Upper lobe of left lung (tissue), 6 donors: ENCODE measurements around the gene DND1. TPM values are rescaled to one million over a fixed set of nuclear protein-coding genes. Genes with fewer than 3 reads are reported as not detected.
A peak's percentile ranks its signal among the peaks of the same experiment; 100 is the strongest.

Source experiments
- ATAC-seq, 2 donors: fragments of 200-7000 bp; cut with Tn5 transposase; one replicate each; pipeline ENCODE4 v1.9.1; 2022; ENCODE audit warnings: mild to moderate bottlenecking in 2 of 2, moderate library complexity in 2 of 2; ENCODE audit not compliant: low FRiP score in 2 of 2
- DNase-seq, 2 donors: peaks; one replicate each; pipeline ENCODE4 v3.0.0-alpha.2; 2019 to 2020
- H3K27ac ChIP-seq, 4 donors: fragments of 200-600 bp; sonication (generic); one replicate each; pipeline ENCODE4 v1.5.1; 2016 to 2019
- H3K27me3 ChIP-seq, 4 donors: fragments of 200-600 bp; sonication (generic); one replicate each; pipeline ENCODE4 v1.5.1; 2017 to 2019
- H3K36me3 ChIP-seq, 4 donors: fragments of 200-600 bp; sonication (generic); one replicate each; pipeline ENCODE4 v1.5.1; 2016 to 2019
- H3K4me1 ChIP-seq, 4 donors: fragments of 200-600 bp; sonication (generic); one replicate each; pipeline ENCODE4 v1.5.1; 2018 to 2019
- H3K4me3 ChIP-seq, 4 donors: fragments of 200-600 bp; sonication (generic); one replicate each; pipeline ENCODE4 v1.5.1; 2017 to 2019; ENCODE audit warnings: mild to moderate bottlenecking in 2 of 4, moderate library complexity in 1 of 4
- H3K9me3 ChIP-seq, 4 donors: fragments of 200-600 bp; sonication (generic); one replicate each; pipeline ENCODE4 v1.5.1; 2018 to 2019
- EP300 ChIP-seq, 4 donors: sonication (generic); formaldehyde crosslinking; IDR thresholded peaks; one replicate each; pipeline ENCODE4 v1.5.1; 2017; ENCODE audit warnings: antibody characterized with exemption in 4 of 4, control low read depth in 2 of 4
- POLR2A ChIP-seq, 4 donors: fragments of 450-650 bp; IDR thresholded peaks; one replicate each; pipeline ENCODE4 v1.5.1; 2016 to 2017; ENCODE audit warnings: antibody characterized with exemption in 4 of 4, mild to moderate bottlenecking in 2 of 4
- POLR2AphosphoS5 ChIP-seq, 2 donors: sonication (generic); formaldehyde crosslinking; IDR thresholded peaks; one replicate each; pipeline ENCODE4 v1.5.1; 2017; ENCODE audit warnings: antibody characterized with exemption in 2 of 2
- WGBS, 2 donors: methylation state at CpG; one replicate each; pipeline ENCODE4 v1.1.5; 2017 to 2018; 5-methylcytosine and 5-hydroxymethylcytosine counted together
- total RNA-seq, 6 donors: library from RNA; depleted of rRNA in 4 of 6; stranded (reverse); fragments of >200 nt in 4 of 6; gene quantifications; one replicate each; pipeline versions ENCODE4 v1.1.0 to v1.2.1, GENCODE V29; 2016 to 2021
- TF ChIP-seq, protein P1 (sequence below), 6 experiments: fragments of 450-650 bp in 4 of 6; fragments of 200-600 bp in 2 of 6; sonication (generic) in 2 of 6; IDR thresholded peaks; one replicate each; pipeline ENCODE4 v1.5.1; 2016 to 2019; ENCODE audit warnings: antibody characterized with exemption in 6 of 6
- donor health status: DM: no; HTN: no; CAD: no; lungs with moderate emphysema.
- donor health status: DM: no; HTN: yes; CAD: no; lungs with severe emphysema.

Gene DND1
- total RNA-seq, 6 donors from 2014 or later = 0.92 to 3.6 (median 1.6) TPM

DNA sequence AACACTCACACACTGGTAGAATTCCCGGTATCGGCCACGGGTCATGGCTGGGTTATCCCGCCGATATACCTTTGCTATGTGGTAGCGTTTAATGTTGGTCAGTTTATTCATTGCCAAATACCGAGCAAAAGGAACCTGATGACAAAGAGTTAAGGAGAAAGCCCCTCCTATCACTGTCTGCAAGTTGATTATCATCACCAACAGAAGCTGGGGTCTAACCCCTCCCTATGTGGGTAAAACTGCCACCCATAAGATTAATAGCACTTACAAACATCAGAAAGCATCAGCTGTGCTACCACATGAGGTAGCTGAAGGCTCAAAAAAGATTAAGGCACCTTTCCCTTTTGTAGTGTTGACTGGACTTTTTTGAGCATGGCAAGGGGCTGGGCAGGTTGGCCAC is 5.6 kb upstream of the DND1 start:
- H3K4me3 ChIP-seq = no peak overlapping the region
- 97 to 99% methylated on average over 6 to 7 of the region's 7 CpGs for WGBS, 2 donors
- TF ChIP-seq, protein P1, sequence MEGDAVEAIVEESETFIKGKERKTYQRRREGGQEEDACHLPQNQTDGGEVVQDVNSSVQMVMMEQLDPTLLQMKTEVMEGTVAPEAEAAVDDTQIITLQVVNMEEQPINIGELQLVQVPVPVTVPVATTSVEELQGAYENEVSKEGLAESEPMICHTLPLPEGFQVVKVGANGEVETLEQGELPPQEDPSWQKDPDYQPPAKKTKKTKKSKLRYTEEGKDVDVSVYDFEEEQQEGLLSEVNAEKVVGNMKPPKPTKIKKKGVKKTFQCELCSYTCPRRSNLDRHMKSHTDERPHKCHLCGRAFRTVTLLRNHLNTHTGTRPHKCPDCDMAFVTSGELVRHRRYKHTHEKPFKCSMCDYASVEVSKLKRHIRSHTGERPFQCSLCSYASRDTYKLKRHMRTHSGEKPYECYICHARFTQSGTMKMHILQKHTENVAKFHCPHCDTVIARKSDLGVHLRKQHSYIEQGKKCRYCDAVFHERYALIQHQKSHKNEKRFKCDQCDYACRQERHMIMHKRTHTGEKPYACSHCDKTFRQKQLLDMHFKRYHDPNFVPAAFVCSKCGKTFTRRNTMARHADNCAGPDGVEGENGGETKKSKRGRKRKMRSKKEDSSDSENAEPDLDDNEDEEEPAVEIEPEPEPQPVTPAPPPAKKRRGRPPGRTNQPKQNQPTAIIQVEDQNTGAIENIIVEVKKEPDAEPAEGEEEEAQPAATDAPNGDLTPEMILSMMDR (IDR thresholded peaks at IDR 0.05) = no peak
- TF ChIP-seq EP300 (IDR thresholded peaks at IDR 0.05) (no peak), POLR2AphosphoS5 (IDR thresholded peaks at IDR 0.05) (no peak)
- H3K9me3 ChIP-seq = no peaks in the 10 kb centered on the region
- H3K4me1 ChIP-seq = no peaks in the 10 kb centered on the region
- H3K27me3 ChIP-seq = no peaks in the 10 kb centered on the region
- DNase-seq (no peak), ATAC-seq (no peak)
- H3K27ac ChIP-seq = no peak overlapping the region
- H3K36me3 ChIP-seq = peaks cover 21 to 89% (median 62%) of the 10 kb centered on the region in 4 donors

DNA sequence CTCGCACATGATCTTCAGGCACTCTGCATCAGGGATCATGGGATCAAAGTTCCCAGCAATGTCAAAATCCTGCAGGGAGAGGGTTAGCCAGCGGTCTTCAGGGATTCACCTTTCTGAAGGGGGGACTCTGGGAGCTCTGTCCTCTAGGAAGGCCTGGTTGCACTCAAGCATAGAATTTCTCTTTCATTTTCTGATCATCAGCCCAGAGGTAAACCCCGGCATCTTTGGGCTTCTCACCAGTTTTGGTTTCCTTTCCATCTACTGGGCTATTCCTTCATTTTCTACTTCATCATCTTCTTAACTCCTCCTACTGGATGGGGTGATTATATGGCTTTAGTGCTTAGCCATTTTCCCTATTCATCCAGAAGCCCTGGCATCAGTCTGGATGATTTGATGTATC is 4.6 kb upstream of the DND1 start:
- no peak for ATAC-seq
- 87 to 91% methylated on average over 3 of the region's 3 CpGs for WGBS, 2 donors
- Histone ChIP-seq H3K36me3 (peaks cover 21 to 89% (median 66%) of the 10 kb centered on the region in 4 donors), H3K4me1 (no peaks in the 10 kb centered on the region), H3K4me3 (no peak overlapping the region), H3K27ac (no peak overlapping the region), H3K27me3 (no peaks in the 10 kb centered on the region), H3K9me3 (no peaks in the 10 kb centered on the region)
- DNase-seq = no peak
- no peak for TF ChIP-seq EP300 (IDR thresholded peaks at IDR 0.05)
- no peak for TF ChIP-seq POLR2AphosphoS5 (IDR thresholded peaks at IDR 0.05)
- no peak for TF ChIP-seq POLR2A (IDR thresholded peaks at IDR 0.05)
- TF ChIP-seq, protein P1 (IDR thresholded peaks at IDR 0.05) = no peak

DNA sequence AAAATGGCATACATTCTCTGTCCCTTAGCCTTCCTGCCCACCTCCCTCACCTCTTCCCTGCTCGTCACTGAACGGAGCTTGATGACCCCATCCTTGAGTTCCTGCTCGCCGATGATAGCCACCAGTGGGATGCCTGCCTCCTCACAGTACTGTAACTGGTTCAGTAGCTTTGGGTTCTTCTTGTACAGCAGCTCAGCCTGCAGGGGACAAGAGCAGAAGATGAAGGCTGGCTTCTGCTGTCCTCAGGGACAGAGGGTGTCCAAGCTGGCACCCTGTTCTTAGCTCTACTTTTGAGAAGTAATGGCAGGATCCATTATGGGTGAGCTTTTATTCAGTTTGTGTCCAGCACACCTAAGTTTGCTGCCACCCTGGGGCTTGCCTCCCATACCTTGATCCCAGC is 1.3 kb upstream of the DND1 start:
- no peaks in the 10 kb centered on the region for H3K9me3 ChIP-seq
- no peak for DNase-seq
- H3K27me3 ChIP-seq = no peaks in the 10 kb centered on the region
- no peak for TF ChIP-seq POLR2AphosphoS5 (IDR thresholded peaks at IDR 0.05)
- TF ChIP-seq, protein P1 (IDR thresholded peaks at IDR 0.05) = no peak
- no peak for TF ChIP-seq POLR2A (IDR thresholded peaks at IDR 0.05)
- peaks cover 24 to 100% (median 71%) of the 10 kb centered on the region in 4 donors for H3K36me3 ChIP-seq
- no peaks in the 10 kb centered on the region for H3K4me1 ChIP-seq
- no peak overlapping the region for H3K27ac ChIP-seq
- H3K4me3 ChIP-seq = no peak overlapping the region
- WGBS, 2 donors = 95 to 96% methylated on average over 4 of the region's 4 CpGs
- ATAC-seq = no peak

DNA sequence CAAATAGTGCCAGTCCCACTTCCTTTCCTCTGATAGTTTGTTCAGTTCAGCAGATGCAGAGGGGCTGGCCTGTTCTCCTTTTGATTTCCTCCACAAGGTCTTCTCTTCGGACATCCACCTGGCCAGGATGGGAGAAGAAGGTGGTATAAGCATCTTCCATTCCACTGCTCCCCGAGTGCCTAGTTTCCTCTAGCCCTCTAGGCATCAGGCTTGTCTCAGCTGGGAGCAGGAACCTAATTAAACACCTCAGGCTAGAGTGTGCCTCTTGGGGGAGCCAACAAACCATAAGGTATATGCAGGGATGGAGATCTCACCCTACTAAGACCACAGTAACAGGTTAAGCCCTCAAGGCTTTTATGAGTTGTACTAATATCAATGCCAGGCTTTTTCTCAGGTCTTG is 835 bp upstream of the DND1 start:
- DNase-seq = no peak
- no peak overlapping the region for H3K27ac ChIP-seq
- no peak overlapping the region for H3K4me3 ChIP-seq
- H3K9me3 ChIP-seq = no peaks in the 10 kb centered on the region
- TF ChIP-seq POLR2AphosphoS5 (IDR thresholded peaks at IDR 0.05) (no peak), EP300 (IDR thresholded peaks at IDR 0.05) (no peak), POLR2A (IDR thresholded peaks at IDR 0.05) (no peak)
- TF ChIP-seq, protein P1 (IDR thresholded peaks at IDR 0.05) = no peak
- WGBS, 2 donors = 89 to 92% methylated on average over 2 of the region's 2 CpGs
- ATAC-seq = no peak
- H3K4me1 ChIP-seq = no peaks in the 10 kb centered on the region
- H3K36me3 ChIP-seq = peaks cover 26 to 100% (median 71%) of the 10 kb centered on the region in 4 donors
- no peaks in the 10 kb centered on the region for H3K27me3 ChIP-seq

DNA sequence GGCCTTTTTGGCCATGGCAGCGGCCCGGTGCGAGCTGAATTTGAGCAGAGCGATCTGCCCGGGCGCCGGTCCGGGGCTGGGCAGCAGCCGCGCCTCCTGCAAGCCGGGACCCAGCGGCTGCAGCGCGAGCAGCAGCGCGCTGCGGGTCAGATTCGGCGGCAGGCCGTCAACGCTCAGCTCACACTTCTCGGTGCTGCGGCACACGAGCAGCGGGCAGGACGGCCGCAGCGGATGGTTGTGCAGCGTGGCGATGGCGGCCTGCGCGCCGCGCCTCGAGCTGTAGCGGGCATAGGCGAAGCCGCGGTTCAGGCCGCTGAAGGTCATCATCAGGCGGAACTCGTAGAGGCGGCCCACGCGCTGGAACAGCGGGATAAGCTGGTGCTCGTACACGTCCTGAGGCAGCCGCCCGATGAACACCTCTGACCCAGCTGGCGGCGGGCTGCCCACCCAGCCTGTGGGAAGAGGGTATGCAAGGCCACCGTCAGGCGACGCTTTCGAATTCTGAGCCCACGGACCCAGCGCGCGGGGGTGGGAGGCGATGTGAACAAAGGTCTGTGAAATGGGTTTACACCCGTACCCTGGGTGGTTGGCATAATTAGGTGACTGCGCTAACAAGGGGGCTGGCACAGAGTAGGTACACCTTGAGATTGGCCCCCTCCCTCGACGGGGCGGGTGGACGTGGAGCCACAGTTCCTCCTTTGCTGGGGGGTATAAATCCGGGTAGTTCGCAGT is 755 bp downstream of the DND1 start:
- Histone ChIP-seq H3K27me3 (no peaks in the 10 kb centered on the region), H3K9me3 (no peaks in the 10 kb centered on the region), H3K4me1 (peaks cover 0 to under 1% (median 0%) of the 10 kb centered on the region in 4 donors), H3K27ac (no peak overlapping the region), H3K36me3 (peaks cover 29 to 100% (median 80%) of the 10 kb centered on the region in 4 donors), H3K4me3 (peak overlapping the region in 1 of 4 donors; percentile 17)
- DNase-seq = peak; percentile 49 to 82
- TF ChIP-seq, protein P1 (IDR thresholded peaks at IDR 0.05) = no peak
- TF ChIP-seq POLR2AphosphoS5 (IDR thresholded peaks at IDR 0.05) (no peak), EP300 (IDR thresholded peaks at IDR 0.05) (no peak), POLR2A (IDR thresholded peaks at IDR 0.05) (no peak)
- peak in 1 of 2 donors; percentile 54 for ATAC-seq
- 88% methylated on average over 17 to 69 of the region's 70 CpGs for WGBS, 2 donors
